AG04450 (cell line): ENCODE measurements around the gene POFUT1. TPM values are rescaled to one million over a fixed set of nuclear protein-coding genes. Genes with fewer than 3 reads are reported as not detected.
A peak's percentile ranks its signal among the peaks of the same experiment; 100 is the strongest.

ENCODE experiments used
- CTCF ChIA-PET: fragments of 300-600, 350-600 bp; formaldehyde crosslinking; extraction: SDS; loops from one replicate; lab custom pipeline; 2022; ENCODE audit warnings: antibody characterized with exemption, inconsistent platforms; lab: Charles Lee
- POLR2A ChIA-PET: fragments of 350-600 bp; formaldehyde crosslinking; extraction: SDS; loops from one replicate; lab custom pipeline; 2021; ENCODE audit warnings: antibody characterized with exemption, inconsistent platforms; lab: Yijun Ruan, JAX
- DNase-seq: peaks from one replicate; pipeline ENCODE4 v3.0.0-alpha.2; 2011; ENCODE audit warnings: low read depth, low spot score
- H3K27ac ChIP-seq: one replicate; pipeline ENCODE4 v1.5.1; 2012; ENCODE audit warnings: low read depth, low read length, control low read depth
- H3K27me3 ChIP-seq: one replicate; pipeline ENCODE4 v1.6.0; 2012; ENCODE audit warnings: low read length; ENCODE audit not compliant: control insufficient read depth, insufficient read depth
- H3K4me3 ChIP-seq: 2 replicates; pipeline ENCODE4 v1.5.1; 2011; ENCODE audit warnings: mild to moderate bottlenecking, low read depth, low read length, control low read depth
- H3K9me3 ChIP-seq: 2 replicates; pipeline ENCODE4 v1.5.1; 2012; ENCODE audit warnings: low read length; ENCODE audit not compliant: control insufficient read depth, insufficient read depth
- CTCF ChIP-seq: IDR thresholded peaks from 2 replicates; pipeline ENCODE4 v1.5.1; 2011; ENCODE audit warnings: low read depth, low read length, control low read depth, inconsistent platforms
- polyA plus RNA-seq: library from polyadenylated mRNA; depleted of rRNA; stranded (reverse); fragments of >200 nt; gene quantifications from 2 replicates; pipeline ENCODE4 v1.2.3, GENCODE V29; 2011

POFUT1 gene
- polyA plus RNA-seq, 1 experiment: 40.2 TPM

GRCh38 chr20:32181606-32182005 lies 26.1 kb upstream of the POFUT1 start:
- no peak for TF ChIP-seq CTCF
- CTCF ChIA-PET: no interaction called here
- Histone ChIP-seq H3K27me3 (no peaks in the 10 kb centered on the region), H3K27ac (no peak overlapping the region), H3K9me3 (no peaks in the 10 kb centered on the region), H3K4me3 (no peak overlapping the region)
- POLR2A ChIA-PET: no interaction called here
- no peak for DNase-seq

DNA sequence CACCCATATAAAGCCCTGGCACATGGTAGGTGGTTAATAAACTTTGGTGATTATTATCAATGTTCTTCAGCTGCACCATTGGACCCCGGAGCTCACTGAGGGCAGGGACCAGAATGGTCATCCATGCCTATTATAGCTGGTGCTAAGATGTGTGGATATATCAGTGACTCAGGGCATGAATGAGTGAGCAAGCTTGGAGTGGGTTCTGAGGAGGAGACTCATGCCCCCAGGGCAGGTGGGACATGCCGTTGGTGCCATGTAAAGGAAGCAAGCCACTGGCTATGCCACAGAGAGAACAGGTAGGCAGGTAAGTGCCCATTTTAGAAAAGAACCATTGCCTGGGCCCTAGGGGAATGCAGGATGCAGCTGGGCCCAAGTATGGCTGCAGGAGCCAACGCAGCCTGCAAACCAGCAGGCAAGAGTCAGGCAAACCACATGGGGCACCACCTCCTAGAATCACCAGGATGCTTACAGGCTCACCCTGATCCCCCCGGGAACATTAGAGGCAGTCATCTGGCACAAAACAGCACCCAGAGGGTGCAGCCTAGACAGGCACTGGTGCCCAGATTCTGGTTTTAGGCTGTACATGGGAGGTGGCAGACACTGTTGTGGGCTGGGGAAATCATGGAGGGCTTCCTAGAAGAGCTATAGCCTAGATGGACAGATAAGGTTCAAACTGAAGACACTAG lies 23.6 kb upstream of the POFUT1 start:
- no peak overlapping the region for H3K27ac ChIP-seq
- TF ChIP-seq CTCF: no peak
- no peaks in the 10 kb centered on the region for H3K9me3 ChIP-seq
- ChIA-PET POLR2A (interaction anchor here (0.5 kb wide), 1 partner anchor 302 kb away, joined by 3 read pairs; no protein-coding TSS in a partner anchor), CTCF (no interaction called here)
- no peak for DNase-seq
- no peak overlapping the region for H3K4me3 ChIP-seq
- H3K27me3 ChIP-seq: no peaks in the 10 kb centered on the region

DNA sequence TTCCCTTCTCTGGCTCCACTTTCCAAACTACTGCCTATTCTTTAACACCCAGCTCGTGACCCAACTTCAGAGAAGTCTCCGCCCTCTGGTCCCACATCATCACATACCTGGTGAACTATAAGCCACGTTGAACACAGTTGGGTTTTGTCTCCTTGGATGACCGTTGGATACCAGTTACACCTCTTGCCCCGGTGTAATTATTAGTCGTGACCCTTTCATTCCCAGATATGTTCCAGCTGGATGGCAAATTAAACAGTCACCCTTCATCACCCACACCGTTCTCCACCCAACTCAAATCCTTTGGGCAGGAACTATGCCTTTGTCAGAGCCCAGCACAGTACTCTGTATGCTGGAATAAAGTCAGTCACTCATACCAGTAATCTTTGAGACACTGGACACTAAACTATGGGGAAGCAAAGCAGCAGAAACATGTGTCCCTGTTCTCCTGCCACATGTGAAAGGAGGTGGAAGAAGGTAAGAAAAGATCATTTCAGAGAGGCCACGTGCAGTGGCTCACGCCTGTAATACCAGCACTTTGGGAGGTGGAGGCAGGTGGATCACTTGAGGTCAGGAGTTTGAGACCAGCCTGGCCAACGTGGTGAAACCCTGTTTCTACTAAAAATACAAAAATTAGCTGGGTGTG lies 22.6 kb upstream of the POFUT1 start:
- H3K27ac ChIP-seq: no peak overlapping the region
- DNase-seq: no peak
- no peak overlapping the region for H3K4me3 ChIP-seq
- H3K27me3 ChIP-seq: no peaks in the 10 kb centered on the region
- H3K9me3 ChIP-seq: no peaks in the 10 kb centered on the region
- ChIA-PET CTCF (no interaction called here), POLR2A (no interaction called here)
- TF ChIP-seq CTCF: no peak

DNA sequence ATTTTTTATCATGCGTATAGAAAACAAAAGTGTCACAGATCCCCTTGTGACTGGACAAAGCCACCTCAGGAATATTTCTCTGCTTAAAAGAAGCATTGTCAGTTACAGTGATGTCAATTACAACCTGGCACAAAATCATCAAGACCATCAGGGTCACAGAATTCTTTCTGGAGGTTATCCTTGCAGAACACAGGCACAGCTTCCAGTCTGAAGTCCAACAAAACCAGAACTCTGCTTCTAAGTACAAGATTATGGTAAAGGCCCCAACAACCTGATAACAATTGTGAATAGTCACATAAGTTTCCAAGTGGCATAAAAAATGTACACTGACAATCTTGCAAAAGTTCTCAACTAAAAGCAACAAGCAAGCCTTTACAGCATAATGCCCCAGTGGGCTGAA lies 21.2 kb upstream of the POFUT1 start:
- Histone ChIP-seq H3K4me3 (no peak overlapping the region), H3K27ac (no peak overlapping the region), H3K9me3 (no peaks in the 10 kb centered on the region), H3K27me3 (no peaks in the 10 kb centered on the region)
- CTCF ChIA-PET: no interaction called here
- TF ChIP-seq CTCF: no peak
- DNase-seq: no peak
- POLR2A ChIA-PET: no interaction called here

DNA sequence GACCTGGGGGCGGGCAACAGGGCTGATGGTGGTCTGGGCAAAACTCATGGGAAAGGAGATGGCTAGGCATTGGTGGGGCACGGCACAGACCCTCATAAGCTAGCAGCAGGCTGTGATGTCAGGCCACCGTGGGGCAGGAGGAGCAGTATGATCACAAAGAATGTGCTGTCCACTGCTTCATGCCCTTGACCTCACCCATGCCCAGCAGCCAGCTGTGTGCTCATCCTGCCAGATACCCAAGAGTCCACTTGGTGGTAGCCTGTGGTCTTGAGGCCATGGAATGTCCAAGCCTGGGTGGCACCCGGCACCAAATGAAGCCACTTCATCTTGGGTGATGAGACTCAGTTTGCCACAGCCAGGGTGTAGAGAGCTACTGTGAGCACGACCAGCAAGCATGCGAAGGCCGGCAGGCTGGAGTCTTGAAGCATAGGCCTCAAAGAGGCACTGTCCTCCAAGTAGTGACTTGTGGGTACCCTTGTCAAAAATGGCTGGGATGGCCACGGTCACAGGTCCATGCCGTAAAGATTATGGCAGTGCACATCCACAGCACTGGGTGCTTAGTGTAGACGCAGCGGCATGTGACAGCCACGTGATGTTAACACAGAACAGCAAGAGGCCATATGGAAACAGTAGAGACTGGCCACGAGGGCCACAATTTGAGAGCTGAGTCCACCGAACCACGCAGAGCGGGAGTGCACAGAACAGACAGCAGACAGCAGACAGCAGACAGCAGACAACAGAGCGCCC lies 19.1 kb upstream of the POFUT1 start:
- ChIA-PET CTCF (no interaction called here), POLR2A (no interaction called here)
- no peak for DNase-seq
- TF ChIP-seq CTCF: no peak
- H3K27ac ChIP-seq: peak overlapping the region; percentile 11
- H3K9me3 ChIP-seq: no peaks in the 10 kb centered on the region
- no peaks in the 10 kb centered on the region for H3K27me3 ChIP-seq
- H3K4me3 ChIP-seq: no peak overlapping the region
